ENCODE measurements around the gene SLC43A2. TPM values are rescaled to one million over a fixed set of nuclear protein-coding genes. Genes with fewer than 3 reads are reported as not detected.

The SLC43A2 gene
- total and polyA plus RNA-seq, 10 of the 15 experiments (the other 5 are each of a cell fraction or from before 2014, with no cell fraction given) = 0.03 to 14.0 (median 5.3) TPM

DNA sequence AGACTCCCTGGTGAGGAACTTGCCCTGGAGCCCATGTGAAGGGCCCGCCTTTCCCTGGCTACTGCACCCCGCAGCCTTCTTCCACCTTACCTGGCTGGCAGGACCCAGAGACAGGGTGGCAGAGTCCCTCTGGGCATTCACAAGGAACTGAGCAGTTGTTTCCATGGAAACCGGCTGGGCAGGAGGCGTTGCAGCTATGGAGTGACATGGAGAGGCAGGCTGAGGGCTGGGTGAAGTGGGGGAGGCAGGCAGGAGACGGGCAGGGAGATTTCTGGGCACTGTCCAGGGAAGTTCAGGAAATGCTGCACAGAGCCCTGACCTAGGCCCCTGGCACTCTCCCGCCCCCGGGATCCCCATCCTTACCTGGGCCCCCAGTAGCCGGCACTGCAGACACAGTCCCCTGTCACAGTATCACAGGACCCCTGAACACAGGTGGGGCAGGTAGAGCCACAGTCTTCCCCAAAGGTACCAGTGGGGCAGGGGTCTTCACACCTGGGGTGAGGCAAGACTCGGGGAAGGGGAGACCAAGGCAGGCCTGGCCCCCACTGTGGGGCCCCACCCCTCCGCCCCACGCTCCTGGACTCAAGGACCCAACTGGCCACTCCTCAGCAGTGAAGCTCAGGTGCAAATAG is 11.0 kb upstream of the SLC43A2 start (continued):
- TF ChIP-seq, protein P1, sequence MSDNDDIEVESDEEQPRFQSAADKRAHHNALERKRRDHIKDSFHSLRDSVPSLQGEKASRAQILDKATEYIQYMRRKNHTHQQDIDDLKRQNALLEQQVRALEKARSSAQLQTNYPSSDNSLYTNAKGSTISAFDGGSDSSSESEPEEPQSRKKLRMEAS (IDR thresholded peaks at IDR 0.05; ENCODE audit: low read depth, low read length) = no peak
- TF ChIP-seq, protein P2, sequence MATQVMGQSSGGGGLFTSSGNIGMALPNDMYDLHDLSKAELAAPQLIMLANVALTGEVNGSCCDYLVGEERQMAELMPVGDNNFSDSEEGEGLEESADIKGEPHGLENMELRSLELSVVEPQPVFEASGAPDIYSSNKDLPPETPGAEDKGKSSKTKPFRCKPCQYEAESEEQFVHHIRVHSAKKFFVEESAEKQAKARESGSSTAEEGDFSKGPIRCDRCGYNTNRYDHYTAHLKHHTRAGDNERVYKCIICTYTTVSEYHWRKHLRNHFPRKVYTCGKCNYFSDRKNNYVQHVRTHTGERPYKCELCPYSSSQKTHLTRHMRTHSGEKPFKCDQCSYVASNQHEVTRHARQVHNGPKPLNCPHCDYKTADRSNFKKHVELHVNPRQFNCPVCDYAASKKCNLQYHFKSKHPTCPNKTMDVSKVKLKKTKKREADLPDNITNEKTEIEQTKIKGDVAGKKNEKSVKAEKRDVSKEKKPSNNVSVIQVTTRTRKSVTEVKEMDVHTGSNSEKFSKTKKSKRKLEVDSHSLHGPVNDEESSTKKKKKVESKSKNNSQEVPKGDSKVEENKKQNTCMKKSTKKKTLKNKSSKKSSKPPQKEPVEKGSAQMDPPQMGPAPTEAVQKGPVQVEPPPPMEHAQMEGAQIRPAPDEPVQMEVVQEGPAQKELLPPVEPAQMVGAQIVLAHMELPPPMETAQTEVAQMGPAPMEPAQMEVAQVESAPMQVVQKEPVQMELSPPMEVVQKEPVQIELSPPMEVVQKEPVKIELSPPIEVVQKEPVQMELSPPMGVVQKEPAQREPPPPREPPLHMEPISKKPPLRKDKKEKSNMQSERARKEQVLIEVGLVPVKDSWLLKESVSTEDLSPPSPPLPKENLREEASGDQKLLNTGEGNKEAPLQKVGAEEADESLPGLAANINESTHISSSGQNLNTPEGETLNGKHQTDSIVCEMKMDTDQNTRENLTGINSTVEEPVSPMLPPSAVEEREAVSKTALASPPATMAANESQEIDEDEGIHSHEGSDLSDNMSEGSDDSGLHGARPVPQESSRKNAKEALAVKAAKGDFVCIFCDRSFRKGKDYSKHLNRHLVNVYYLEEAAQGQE (IDR thresholded peaks at IDR 0.05; ENCODE audit: low read depth, low read length) = no peak
- TF ChIP-seq YBX1 (IDR thresholded peaks at IDR 0.05) (no peak), RELA (IDR thresholded peaks at IDR 0.05; ENCODE audit: borderline replicate concordance, partially characterized antibody) (no peak)

DNA sequence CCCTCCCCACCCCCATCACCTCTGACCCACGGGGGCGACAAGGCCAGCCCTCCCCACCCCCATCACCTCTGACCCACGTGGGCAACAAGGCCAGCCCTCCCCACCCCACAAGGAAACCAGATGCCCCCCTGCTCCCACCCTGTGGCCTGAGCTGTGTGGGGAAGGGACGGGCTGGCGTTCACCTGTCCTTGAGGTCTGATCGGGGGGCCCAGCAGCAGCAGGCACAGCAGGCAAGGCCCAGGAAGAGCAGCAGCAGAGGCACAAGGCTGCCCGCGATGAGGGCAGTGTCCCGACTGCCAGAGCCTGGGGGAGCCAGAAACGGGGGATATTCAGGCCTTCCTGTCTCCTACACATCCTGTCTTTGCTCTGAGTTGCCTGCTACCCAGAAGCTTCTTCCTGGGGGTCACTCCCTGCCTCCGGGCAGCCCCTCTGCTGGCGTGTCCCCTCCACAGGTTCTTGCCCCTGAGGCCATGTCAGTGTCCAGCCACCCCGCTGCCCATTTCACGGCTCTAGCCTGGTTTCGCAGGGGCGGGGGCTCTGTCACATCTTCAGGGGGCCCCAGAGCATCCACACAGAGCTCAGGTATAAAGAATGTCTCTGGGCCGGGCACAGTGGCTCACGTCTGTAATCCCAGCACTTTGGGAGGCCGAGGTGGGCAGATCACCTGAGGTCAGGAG is 10.1 kb upstream of the SLC43A2 start:
- Histone ChIP-seq H4K20me1 (ENCODE audit: control insufficient read depth, insufficient read depth) (no peaks in the 10 kb centered on the region), H2AFZ (ENCODE audit: control insufficient read depth, low read depth, low read length) (no peak overlapping the region), H3K4me1 (ENCODE audit: control insufficient read depth, insufficient read depth, low read length) (peaks cover 3% of the 10 kb centered on the region; the same call in 1 of the 2 replicates), H3K36me3 (ENCODE audit: control insufficient read depth in 2 of 2, insufficient read depth in 2 of 2, low read length in 1 of 2) (no peaks in the 10 kb centered on the region), H3K9me3 (replicated peaks; ENCODE audit: control insufficient read depth, insufficient read depth, low read length) (no peaks in the 10 kb centered on the region), H3K27ac (ENCODE audit: control insufficient read depth, insufficient read depth) (no peak overlapping the region), H3K4me2 (ENCODE audit: control insufficient read depth, insufficient read depth) (no peak overlapping the region), H3K4me3 (no peak overlapping the region), H3K27me3 (replicated peaks in 1 of 2; ENCODE audit: control insufficient read depth in 2 of 2, insufficient read depth in 2 of 2, low read length in 1 of 2) (no peaks in the 10 kb centered on the region), H3K9ac (ENCODE audit: control insufficient read depth, insufficient read depth, low read length) (no peak overlapping the region), H3K79me2 (ENCODE audit: control insufficient read depth, insufficient read depth, low read length) (no peaks in the 10 kb centered on the region)
- in situ Hi-C loops (cut with MboI) (no loop called here), intact Hi-C loops (cut with micrococcal nuclease; ENCODE audit: unreplicated experiment) (no loop called here)
- ChIA-PET RAD21 (ENCODE audit: unreplicated experiment) (interaction anchor here (0.7 kb wide), 1 partner anchor 61 kb away, joined by 3 read pairs; no protein-coding TSS in a partner anchor), CTCF (interaction anchor here (1.1 kb wide), 1 partner anchor 451 kb away, joined by 3 read pairs; no protein-coding TSS in a partner anchor), SMC1A (ENCODE audit: uncharacterized antibody, unreplicated experiment) (no interaction called here), POLR2A (no interaction called here)
- DNase-seq (ENCODE audit: low read depth, low spot score) (no peak), ATAC-seq (no peak), FAIRE-seq (no peak)
- no TSS peak for BruUV-seq (replicated peaks)
- WGBS (ENCODE audit: insufficient coverage, insufficient replicate concordance, low lambda C conversion rate, missing lambda C conversion rate) = 68% methylated on average over 19 of the region's 19 CpGs
- TF ChIP-seq STAT1 (conservative IDR thresholded peaks at IDR 0.05) (no peak), DPF2 (IDR thresholded peaks at IDR 0.05) (no peak), SUPT20H (IDR thresholded peaks at IDR 0.05; ENCODE audit: borderline replicate concordance, control insufficient read depth, low read depth, low read length) (no peak), BACH1 (IDR thresholded peaks at IDR 0.05; ENCODE audit: borderline replicate concordance) (no peak), ZZZ3 (IDR thresholded peaks at IDR 0.05; ENCODE audit: control insufficient read depth, insufficient read length, low read depth) (no peak), MEF2B (IDR thresholded peaks at IDR 0.05; ENCODE audit: partially characterized antibody, poor library complexity, severe bottlenecking) (no peak), GATAD2B (conservative IDR thresholded peaks at IDR 0.05; ENCODE audit: low read depth) (no peak), NR2C2 (IDR thresholded peaks at IDR 0.05; ENCODE audit: borderline replicate concordance, control insufficient read depth, insufficient read length, low read depth) (no peak), MYB (IDR thresholded peaks at IDR 0.05; ENCODE audit: borderline replicate concordance, low read depth, low read length) (no peak), MTA2 (IDR thresholded peaks at IDR 0.05; ENCODE audit: low read depth) (no peak)
- TF ChIP-seq, protein P3, sequence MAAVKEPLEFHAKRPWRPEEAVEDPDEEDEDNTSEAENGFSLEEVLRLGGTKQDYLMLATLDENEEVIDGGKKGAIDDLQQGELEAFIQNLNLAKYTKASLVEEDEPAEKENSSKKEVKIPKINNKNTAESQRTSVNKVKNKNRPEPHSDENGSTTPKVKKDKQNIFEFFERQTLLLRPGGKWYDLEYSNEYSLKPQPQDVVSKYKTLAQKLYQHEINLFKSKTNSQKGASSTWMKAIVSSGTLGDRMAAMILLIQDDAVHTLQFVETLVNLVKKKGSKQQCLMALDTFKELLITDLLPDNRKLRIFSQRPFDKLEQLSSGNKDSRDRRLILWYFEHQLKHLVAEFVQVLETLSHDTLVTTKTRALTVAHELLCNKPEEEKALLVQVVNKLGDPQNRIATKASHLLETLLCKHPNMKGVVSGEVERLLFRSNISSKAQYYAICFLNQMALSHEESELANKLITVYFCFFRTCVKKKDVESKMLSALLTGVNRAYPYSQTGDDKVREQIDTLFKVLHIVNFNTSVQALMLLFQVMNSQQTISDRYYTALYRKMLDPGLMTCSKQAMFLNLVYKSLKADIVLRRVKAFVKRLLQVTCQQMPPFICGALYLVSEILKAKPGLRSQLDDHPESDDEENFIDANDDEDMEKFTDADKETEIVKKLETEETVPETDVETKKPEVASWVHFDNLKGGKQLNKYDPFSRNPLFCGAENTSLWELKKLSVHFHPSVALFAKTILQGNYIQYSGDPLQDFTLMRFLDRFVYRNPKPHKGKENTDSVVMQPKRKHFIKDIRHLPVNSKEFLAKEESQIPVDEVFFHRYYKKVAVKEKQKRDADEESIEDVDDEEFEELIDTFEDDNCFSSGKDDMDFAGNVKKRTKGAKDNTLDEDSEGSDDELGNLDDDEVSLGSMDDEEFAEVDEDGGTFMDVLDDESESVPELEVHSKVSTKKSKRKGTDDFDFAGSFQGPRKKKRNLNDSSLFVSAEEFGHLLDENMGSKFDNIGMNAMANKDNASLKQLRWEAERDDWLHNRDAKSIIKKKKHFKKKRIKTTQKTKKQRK (IDR thresholded peaks at IDR 0.05; ENCODE audit: low read depth, low read length) = no peak

All from GM12878 (cell line).